ENCODE measurements around the gene NEMP1. TPM values are rescaled to one million over a fixed set of nuclear protein-coding genes. Genes with fewer than 3 reads are reported as not detected.
A peak's percentile ranks its signal among the peaks of the same experiment; 100 is the strongest.

NEMP1 gene
- total and polyA plus RNA-seq, 2 of the 13 experiments (the other 11 are each of a cell fraction or from before 2014, with no cell fraction given): 11.4 to 12.9 TPM

DNA sequence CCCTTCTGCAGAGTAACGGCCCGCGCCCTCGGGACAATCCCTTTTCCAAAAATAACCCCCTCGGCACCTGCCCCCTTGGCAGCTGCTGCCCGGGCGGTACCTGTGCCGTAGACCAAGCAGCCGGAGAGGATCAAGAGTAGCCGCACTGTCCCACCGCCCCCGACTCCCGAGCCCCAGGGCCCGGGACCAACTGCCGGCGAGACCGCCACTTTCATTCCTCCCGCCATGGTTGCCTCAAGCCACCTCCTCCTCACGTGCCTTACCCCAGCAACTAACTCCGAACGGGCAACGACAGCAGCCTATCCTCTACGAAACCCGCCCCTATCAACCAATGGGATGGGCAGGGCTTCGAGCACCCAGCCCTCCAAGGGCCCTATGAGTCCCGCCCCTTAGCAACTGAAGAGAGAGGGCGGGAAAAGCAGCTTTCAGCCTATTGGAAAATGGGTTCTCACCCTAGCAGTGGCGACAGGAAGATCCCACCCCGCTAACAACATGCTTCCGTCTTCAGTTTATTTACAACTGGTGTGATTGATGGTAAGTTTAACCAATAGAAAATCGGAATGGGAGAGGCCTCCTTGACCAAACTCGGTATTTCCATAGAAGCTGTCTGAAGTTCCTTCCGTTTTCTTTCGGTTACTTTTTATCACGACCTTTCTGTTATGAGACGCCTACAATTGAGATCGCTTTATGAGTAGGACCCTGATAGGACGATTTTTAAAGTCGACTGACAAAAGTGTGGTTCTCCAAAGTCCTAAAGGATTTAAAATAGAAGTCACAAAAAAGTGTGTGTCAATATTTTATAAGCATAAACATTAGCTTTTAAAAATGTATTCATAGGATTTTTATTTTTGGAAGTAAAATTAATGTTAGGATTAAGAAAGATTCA is at the start of gene NEMP1 (continued):
- TF ChIP-seq, protein P1, sequence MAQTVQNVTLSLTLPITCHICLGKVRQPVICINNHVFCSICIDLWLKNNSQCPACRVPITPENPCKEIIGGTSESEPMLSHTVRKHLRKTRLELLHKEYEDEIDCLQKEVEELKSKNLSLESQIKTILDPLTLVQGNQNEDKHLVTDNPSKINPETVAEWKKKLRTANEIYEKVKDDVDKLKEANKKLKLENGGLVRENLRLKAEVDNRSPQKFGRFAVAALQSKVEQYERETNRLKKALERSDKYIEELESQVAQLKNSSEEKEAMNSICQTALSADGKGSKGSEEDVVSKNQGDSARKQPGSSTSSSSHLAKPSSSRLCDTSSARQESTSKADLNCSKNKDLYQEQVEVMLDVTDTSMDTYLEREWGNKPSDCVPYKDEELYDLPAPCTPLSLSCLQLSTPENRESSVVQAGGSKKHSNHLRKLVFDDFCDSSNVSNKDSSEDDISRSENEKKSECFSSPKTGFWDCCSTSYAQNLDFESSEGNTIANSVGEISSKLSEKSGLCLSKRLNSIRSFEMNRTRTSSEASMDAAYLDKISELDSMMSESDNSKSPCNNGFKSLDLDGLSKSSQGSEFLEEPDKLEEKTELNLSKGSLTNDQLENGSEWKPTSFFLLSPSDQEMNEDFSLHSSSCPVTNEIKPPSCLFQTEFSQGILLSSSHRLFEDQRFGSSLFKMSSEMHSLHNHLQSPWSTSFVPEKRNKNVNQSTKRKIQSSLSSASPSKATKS (CRISPR knock-in tag; IDR thresholded peaks at IDR 0.05): no peak
- no peak for TF ChIP-seq ZNF772 (CRISPR knock-in tag; IDR thresholded peaks at IDR 0.05)
- TF ChIP-seq, protein P2, sequence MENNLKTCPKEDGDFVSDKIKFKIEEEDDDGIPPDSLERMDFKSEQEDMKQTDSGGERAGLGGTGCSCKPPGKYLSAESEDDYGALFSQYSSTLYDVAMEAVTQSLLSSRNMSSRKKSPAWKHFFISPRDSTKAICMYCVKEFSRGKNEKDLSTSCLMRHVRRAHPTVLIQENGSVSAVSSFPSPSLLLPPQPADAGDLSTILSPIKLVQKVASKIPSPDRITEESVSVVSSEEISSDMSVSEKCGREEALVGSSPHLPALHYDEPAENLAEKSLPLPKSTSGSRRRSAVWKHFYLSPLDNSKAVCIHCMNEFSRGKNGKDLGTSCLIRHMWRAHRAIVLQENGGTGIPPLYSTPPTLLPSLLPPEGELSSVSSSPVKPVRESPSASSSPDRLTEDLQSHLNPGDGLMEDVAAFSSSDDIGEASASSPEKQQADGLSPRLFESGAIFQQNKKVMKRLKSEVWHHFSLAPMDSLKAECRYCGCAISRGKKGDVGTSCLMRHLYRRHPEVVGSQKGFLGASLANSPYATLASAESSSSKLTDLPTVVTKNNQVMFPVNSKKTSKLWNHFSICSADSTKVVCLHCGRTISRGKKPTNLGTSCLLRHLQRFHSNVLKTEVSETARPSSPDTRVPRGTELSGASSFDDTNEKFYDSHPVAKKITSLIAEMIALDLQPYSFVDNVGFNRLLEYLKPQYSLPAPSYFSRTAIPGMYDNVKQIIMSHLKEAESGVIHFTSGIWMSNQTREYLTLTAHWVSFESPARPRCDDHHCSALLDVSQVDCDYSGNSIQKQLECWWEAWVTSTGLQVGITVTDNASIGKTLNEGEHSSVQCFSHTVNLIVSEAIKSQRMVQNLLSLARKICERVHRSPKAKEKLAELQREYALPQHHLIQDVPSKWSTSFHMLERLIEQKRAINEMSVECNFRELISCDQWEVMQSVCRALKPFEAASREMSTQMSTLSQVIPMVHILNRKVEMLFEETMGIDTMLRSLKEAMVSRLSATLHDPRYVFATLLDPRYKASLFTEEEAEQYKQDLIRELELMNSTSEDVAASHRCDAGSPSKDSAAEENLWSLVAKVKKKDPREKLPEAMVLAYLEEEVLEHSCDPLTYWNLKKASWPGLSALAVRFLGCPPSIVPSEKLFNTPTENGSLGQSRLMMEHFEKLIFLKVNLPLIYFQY (CRISPR knock-in tag; IDR thresholded peaks at IDR 0.05; ENCODE audit: borderline replicate concordance): no peak
- TF ChIP-seq ZMYM3 (CRISPR knock-in tag; IDR thresholded peaks at IDR 0.05): no peak
- no peak for TF ChIP-seq HMGA1 (CRISPR knock-in tag; conservative IDR thresholded peaks at IDR 0.05)
- peak; percentile 92 for TF ChIP-seq BORCS8-MEF2B (CRISPR knock-in tag; IDR thresholded peaks at IDR 0.05)
- peak; percentile 98 for TF ChIP-seq RFXAP (CRISPR knock-in tag; IDR thresholded peaks at IDR 0.05; ENCODE audit: borderline replicate concordance)
- TF ChIP-seq, protein P3, sequence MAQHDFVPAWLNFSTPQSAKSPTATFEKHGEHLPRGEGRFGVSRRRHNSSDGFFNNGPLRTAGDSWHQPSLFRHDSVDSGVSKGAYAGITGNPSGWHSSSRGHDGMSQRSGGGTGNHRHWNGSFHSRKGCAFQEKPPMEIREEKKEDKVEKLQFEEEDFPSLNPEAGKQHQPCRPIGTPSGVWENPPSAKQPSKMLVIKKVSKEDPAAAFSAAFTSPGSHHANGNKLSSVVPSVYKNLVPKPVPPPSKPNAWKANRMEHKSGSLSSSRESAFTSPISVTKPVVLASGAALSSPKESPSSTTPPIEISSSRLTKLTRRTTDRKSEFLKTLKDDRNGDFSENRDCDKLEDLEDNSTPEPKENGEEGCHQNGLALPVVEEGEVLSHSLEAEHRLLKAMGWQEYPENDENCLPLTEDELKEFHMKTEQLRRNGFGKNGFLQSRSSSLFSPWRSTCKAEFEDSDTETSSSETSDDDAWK (CRISPR knock-in tag; IDR thresholded peaks at IDR 0.05): no peak
- TF ChIP-seq SP4 (CRISPR knock-in tag; IDR thresholded peaks at IDR 0.05): peak; percentile 91
- no peak for TF ChIP-seq ZNF777 (CRISPR knock-in tag; IDR thresholded peaks at IDR 0.05)
- no peak for TF ChIP-seq AKAP8 (CRISPR knock-in tag; IDR thresholded peaks at IDR 0.05)
- peak; percentile 40; the same call in 1 of the 2 replicates for TF ChIP-seq NRL (CRISPR knock-in tag; IDR thresholded peaks at IDR 0.05; ENCODE audit: borderline replicate concordance)
- TF ChIP-seq ARNTL (CRISPR knock-in tag; IDR thresholded peaks at IDR 0.05): peak; percentile 94
- peak; percentile 43; the same call in 1 of the 2 replicates for TF ChIP-seq MYC (CRISPR knock-in tag; IDR thresholded peaks at IDR 0.05; ENCODE audit: borderline replicate concordance)
- no peak for TF ChIP-seq CBX1 (IDR thresholded peaks at IDR 0.05; ENCODE audit: low read depth)
- TF ChIP-seq PITX1 (CRISPR knock-in tag; IDR thresholded peaks at IDR 0.05): 0 out of 2 replicates have a peak, but pooled peaks have one; percentile 17
- TF ChIP-seq RARA (CRISPR knock-in tag; IDR thresholded peaks at IDR 0.05): no peak
- TF ChIP-seq KMT2B (CRISPR knock-in tag; IDR thresholded peaks at IDR 0.05): peak; percentile 60; the same call in 1 of the 2 replicates
- TF ChIP-seq, protein P4, sequence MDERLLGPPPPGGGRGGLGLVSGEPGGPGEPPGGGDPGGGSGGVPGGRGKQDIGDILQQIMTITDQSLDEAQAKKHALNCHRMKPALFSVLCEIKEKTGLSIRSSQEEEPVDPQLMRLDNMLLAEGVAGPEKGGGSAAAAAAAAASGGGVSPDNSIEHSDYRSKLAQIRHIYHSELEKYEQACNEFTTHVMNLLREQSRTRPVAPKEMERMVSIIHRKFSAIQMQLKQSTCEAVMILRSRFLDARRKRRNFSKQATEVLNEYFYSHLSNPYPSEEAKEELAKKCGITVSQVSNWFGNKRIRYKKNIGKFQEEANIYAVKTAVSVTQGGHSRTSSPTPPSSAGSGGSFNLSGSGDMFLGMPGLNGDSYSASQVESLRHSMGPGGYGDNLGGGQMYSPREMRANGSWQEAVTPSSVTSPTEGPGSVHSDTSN (CRISPR knock-in tag; IDR thresholded peaks at IDR 0.05): peak; percentile 96
- TF ChIP-seq IRX3 (CRISPR knock-in tag; IDR thresholded peaks at IDR 0.05; ENCODE audit: borderline replicate concordance, low read depth): no peak
- peak; percentile 27; the same call in 1 of the 2 replicates for TF ChIP-seq ZNF768 (CRISPR knock-in tag; IDR thresholded peaks at IDR 0.05)
- no peak for TF ChIP-seq ZNF484 (CRISPR knock-in tag; IDR thresholded peaks at IDR 0.05; ENCODE audit: borderline replicate concordance, low read depth)

All from HepG2 (cell line).